ENCODE data around the gene SCYGR5. TPM values are rescaled to one million over a fixed set of nuclear protein-coding genes. Genes with fewer than 3 reads are reported as not detected.

Gene SCYGR5
- total RNA-seq, 1 experiment from 2014 or later: not detected

DNA sequence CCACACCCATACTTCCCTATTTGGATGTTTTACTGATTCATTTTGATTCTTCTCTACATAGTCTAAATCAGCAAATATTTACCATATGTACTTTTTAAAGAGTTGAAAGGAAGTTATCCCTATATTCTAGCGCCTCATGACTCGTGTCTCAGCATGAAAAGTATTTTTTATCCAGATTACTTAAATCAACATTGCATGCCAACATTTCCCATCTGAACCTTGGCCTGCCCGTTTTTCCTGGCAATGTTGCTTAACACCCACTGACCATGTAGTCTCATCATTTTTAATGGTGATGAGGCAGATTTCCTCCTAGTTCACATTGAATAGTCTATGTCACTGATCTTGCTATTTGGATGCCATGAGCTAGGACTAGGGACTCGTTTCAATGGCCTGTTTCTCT lies 13.2 kb upstream of the SCYGR5 start:
- TF ChIP-seq, protein P1, sequence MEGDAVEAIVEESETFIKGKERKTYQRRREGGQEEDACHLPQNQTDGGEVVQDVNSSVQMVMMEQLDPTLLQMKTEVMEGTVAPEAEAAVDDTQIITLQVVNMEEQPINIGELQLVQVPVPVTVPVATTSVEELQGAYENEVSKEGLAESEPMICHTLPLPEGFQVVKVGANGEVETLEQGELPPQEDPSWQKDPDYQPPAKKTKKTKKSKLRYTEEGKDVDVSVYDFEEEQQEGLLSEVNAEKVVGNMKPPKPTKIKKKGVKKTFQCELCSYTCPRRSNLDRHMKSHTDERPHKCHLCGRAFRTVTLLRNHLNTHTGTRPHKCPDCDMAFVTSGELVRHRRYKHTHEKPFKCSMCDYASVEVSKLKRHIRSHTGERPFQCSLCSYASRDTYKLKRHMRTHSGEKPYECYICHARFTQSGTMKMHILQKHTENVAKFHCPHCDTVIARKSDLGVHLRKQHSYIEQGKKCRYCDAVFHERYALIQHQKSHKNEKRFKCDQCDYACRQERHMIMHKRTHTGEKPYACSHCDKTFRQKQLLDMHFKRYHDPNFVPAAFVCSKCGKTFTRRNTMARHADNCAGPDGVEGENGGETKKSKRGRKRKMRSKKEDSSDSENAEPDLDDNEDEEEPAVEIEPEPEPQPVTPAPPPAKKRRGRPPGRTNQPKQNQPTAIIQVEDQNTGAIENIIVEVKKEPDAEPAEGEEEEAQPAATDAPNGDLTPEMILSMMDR (conservative IDR thresholded peaks at IDR 0.05): no peak
- H4K20me1 ChIP-seq (ENCODE audit: control insufficient read depth, insufficient read depth, insufficient read length): no peaks in the 10 kb centered on the region
- no peak overlapping the region for H3K9ac ChIP-seq (ENCODE audit: extremely low read depth, insufficient read length, low read length)
- H3K23ac ChIP-seq (ENCODE audit: insufficient read length, low read depth, low read length): no peak overlapping the region
- H3K4me2 ChIP-seq (ENCODE audit: insufficient read depth, insufficient read length, low read length): no peak overlapping the region
- no peak overlapping the region for H2BK12ac ChIP-seq (ENCODE audit: insufficient read length, low read depth, low read length)
- H2BK20ac ChIP-seq (ENCODE audit: low read depth, low read length, poor library complexity, severe bottlenecking): no peak overlapping the region
- no peak overlapping the region for H3K14ac ChIP-seq (ENCODE audit: insufficient read depth, low read length)
- no peaks in the 10 kb centered on the region for H3K9me3 ChIP-seq (ENCODE audit: control insufficient read depth, low read depth, low read length)
- no peak overlapping the region for H4K5ac ChIP-seq (ENCODE audit: insufficient read length, low read depth, low read length)
- Mint-ChIP-seq H3K9me3 (no peaks in the 10 kb centered on the region), H3K27me3 (ENCODE audit: low read depth) (no peaks in the 10 kb centered on the region), H3K4me3 (no peak overlapping the region), H3K4me1 (no peaks in the 10 kb centered on the region; a peak in 1 of 4 replicates), H3K36me3 (ENCODE audit: insufficient read depth in 1 of 3, low read depth in 3 of 3) (no peaks in the 10 kb centered on the region), H3K27ac (no peak overlapping the region)
- H3K27ac ChIP-seq (ENCODE audit: insufficient read length, low read depth, low read length): no peak overlapping the region
- H4K91ac ChIP-seq (ENCODE audit: insufficient read length, low read depth, low read length): no peak overlapping the region
- no peak overlapping the region for H3K18ac ChIP-seq (ENCODE audit: insufficient read length, low read depth, low read length)
- no peaks in the 10 kb centered on the region for H3K79me2 ChIP-seq (ENCODE audit: insufficient read depth, low read length)
- DNase-seq: no peak
- H3K56ac ChIP-seq (ENCODE audit: insufficient read length, low read depth, low read length): no peak overlapping the region
- H2AK5ac ChIP-seq (ENCODE audit: insufficient read length, low read length): no peak overlapping the region
- H2BK120ac ChIP-seq (ENCODE audit: low read depth, low read length, poor library complexity, severe bottlenecking): no peak overlapping the region
- H3K4me1 ChIP-seq (ENCODE audit: insufficient read depth, low read length): no peaks in the 10 kb centered on the region
- no peak overlapping the region for H3K4ac ChIP-seq (ENCODE audit: low read depth, low read length)
- H2AFZ ChIP-seq (ENCODE audit: low read length): no peak overlapping the region
- H3K23me2 ChIP-seq (ENCODE audit: insufficient read length, low read depth, low read length, poor library complexity, severe bottlenecking): no peaks in the 10 kb centered on the region
- H3K27me3 ChIP-seq (ENCODE audit: insufficient read depth, low read length): no peaks in the 10 kb centered on the region
- H3T11ph ChIP-seq (ENCODE audit: low read length): no peak overlapping the region
- H4K8ac ChIP-seq (replicated peaks; ENCODE audit: insufficient read length, low read depth, low read length): no peak overlapping the region
- no peaks in the 10 kb centered on the region for H3K79me1 ChIP-seq (ENCODE audit: insufficient read depth, low read depth, low read length, poor library complexity, severe bottlenecking)
- H2BK15ac ChIP-seq (ENCODE audit: low read depth, low read length): no peak overlapping the region
- WGBS (ENCODE audit: extremely low coverage, insufficient read length, low lambda C conversion rate): no CpG with 5 or more reads among the region's 4 CpGs
- no peak overlapping the region for H2BK5ac ChIP-seq (ENCODE audit: insufficient read length, low read length)

All from H9 (cell line).